Measurements from ENCODE around the gene LMLN. TPM values are rescaled to one million over a fixed set of nuclear protein-coding genes. Genes with fewer than 3 reads are reported as not detected.
"Not testable (repeated sequence)": the region's sequence is repeated elsewhere in the genome, so short reads cannot be mapped to it uniquely, and the experiment has no call there.

The LMLN gene
- total and polyA plus RNA-seq, 2 of the 8 experiments (the other 6 are each of a cell fraction or from before 2014, with no cell fraction given), result 3.9 to 5.0 TPM

DNA sequence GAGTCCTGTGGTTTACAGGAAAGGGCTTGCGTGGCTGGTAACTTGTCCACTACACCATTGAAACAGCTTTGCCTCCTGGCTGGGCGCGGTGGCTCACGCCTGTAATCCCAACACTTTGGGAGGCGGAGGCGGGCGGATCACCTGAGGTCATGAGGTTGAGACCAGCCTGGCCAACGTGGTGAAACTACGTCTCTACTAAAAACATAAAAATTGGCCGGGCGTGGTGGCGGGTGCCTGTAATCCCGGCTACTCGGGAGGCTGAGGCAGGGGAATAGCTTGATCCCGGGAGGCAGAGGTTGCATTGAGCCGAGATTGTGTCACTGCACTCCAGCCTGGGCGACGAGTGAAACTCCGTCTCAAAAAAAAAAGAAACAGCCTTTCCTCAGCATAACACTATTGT, 1.2 kb upstream of the LMLN start:
- not testable (repeated sequence) for H3K23ac ChIP-seq (ENCODE audit: insufficient read length); H3K9me3 ChIP-seq (ENCODE audit: insufficient read depth in 2 of 2, low read depth in 1 of 2, low read length in 1 of 2); H4K91ac ChIP-seq (replicated peaks; ENCODE audit: insufficient read length, low read length); H2BK12ac ChIP-seq (ENCODE audit: low read depth, low read length); H3K23me2 ChIP-seq (ENCODE audit: low read depth, low read length); H2AFZ ChIP-seq (ENCODE audit: low read length); H4K8ac ChIP-seq (ENCODE audit: extremely low read depth, insufficient read depth, low read length); H3K27ac ChIP-seq (ENCODE audit: low read depth, low read length); H4K5ac ChIP-seq (ENCODE audit: insufficient read length, low read depth, low read length); H3K4me1 ChIP-seq (replicated peaks in 1 of 4; ENCODE audit: control insufficient read depth in 3 of 4, insufficient read depth in 4 of 4, low read length in 3 of 4); H3K4ac ChIP-seq (replicated peaks; ENCODE audit: insufficient read length, low read depth, low read length); DNase-seq (ENCODE audit: low read depth in 1 of 2, low spot score in 2 of 2); H3K56ac ChIP-seq (replicated peaks; ENCODE audit: insufficient read length, low read depth, low read length); H2AK5ac ChIP-seq (ENCODE audit: low read depth, low read length); H3K79me2 ChIP-seq (ENCODE audit: control insufficient read depth in 1 of 2, insufficient read depth in 2 of 2, low read length in 2 of 2); H3K79me1 ChIP-seq (ENCODE audit: low read depth, low read length); H3K9ac ChIP-seq (replicated peaks in 1 of 4; ENCODE audit: extremely low read depth in 1 of 4, low read depth in 3 of 4, low read length in 3 of 4); H2BK120ac ChIP-seq (replicated peaks; ENCODE audit: low read depth, low read length); H3K14ac ChIP-seq (ENCODE audit: insufficient read length); FAIRE-seq; H2BK5ac ChIP-seq (ENCODE audit: low read depth, low read length); H2BK15ac ChIP-seq (ENCODE audit: low read length); H3K27me3 ChIP-seq (replicated peaks in 1 of 4; ENCODE audit: control insufficient read depth in 3 of 4, extremely low read depth in 1 of 4, insufficient read depth in 3 of 4, low read length in 3 of 4); H4K20me1 ChIP-seq (replicated peaks in 1 of 2; ENCODE audit: control insufficient read depth in 1 of 2, insufficient read depth in 2 of 2, low read length in 2 of 2); H2BK20ac ChIP-seq (ENCODE audit: low read length); H3K18ac ChIP-seq (ENCODE audit: extremely low read depth, low read length)
- CTCF ChIA-PET (ENCODE audit: partially characterized antibody), result interaction anchor here (0.6 to 1.2 kb wide), 3 partner anchors 8 to 97 kb away, joined by 3 to 6 read pairs (median 4); no protein-coding TSS in a partner anchor
- peak overlapping the region in 1 of 4 experiments; percentile 79; a peak in 1 of 8 replicates for H3K4me3 ChIP-seq (ENCODE audit: extremely low read depth in 1 of 4, insufficient read depth in 2 of 4, low read depth in 3 of 4, low read length in 4 of 4)
- H3K36me3 ChIP-seq (ENCODE audit: control insufficient read depth in 2 of 4, insufficient read depth in 4 of 4, low read length in 3 of 4), result peaks cover 14 to 28% (median 23%) of the 10 kb centered on the region in 4 experiments
- peak overlapping the region; percentile 98 to 100; a peak in 2 of 4 replicates for H3K4me2 ChIP-seq (ENCODE audit: insufficient read depth in 1 of 2, low read depth in 2 of 2, low read length in 2 of 2)
- WGBS, 2 experiments (ENCODE audit: extremely low coverage in 1 of 2, insufficient coverage in 1 of 2, insufficient read length in 1 of 2, insufficient replicate concordance in 2 of 2, low coverage in 1 of 2, low lambda C conversion rate in 2 of 2, missing lambda C conversion rate in 1 of 2), result 93% methylated on average over 19 of the region's 19 CpGs; no CpG with 5 or more reads in 1 of the 2 experiments
- POLR2A ChIA-PET (ENCODE audit: partially characterized antibody), result interaction anchor here (0.7 to 7.6 kb wide), 6 partner anchors 8 to 168 kb away, joined by 3 to 69 read pairs (median 4); partner anchors contain the start of genes LRCH3 and RPL35A

Measured in H1 (cell line).